Gastroesophageal sphincter (tissue), 3 donors: ENCODE data around the gene CNTN6.

Experiments
- EP300 ChIP-seq: sonication (generic); formaldehyde crosslinking; IDR thresholded peaks from one replicate; pipeline ENCODE4 v1.6.1; 2017; ENCODE audit warnings: antibody characterized with exemption, mild to moderate bottlenecking
- POLR2A ChIP-seq, 2 donors: fragments of 450-650 bp; IDR thresholded peaks; one replicate each; pipeline ENCODE4 v1.6.1; 2017; ENCODE audit warnings: antibody characterized with exemption in 2 of 2, mild to moderate bottlenecking in 2 of 2, moderate library complexity in 1 of 2
- POLR2AphosphoS5 ChIP-seq: sonication (generic); formaldehyde crosslinking; IDR thresholded peaks from one replicate; pipeline ENCODE4 v1.6.1; 2017; ENCODE audit warnings: antibody characterized with exemption
- TF ChIP-seq, protein P1 (sequence below), 4 experiments: fragments of 200-600 bp in 2 of 4; fragments of 450-650 bp in 2 of 4; sonication (generic) in 1 of 4; IDR thresholded peaks; one replicate each; pipeline ENCODE4 v1.5.1; 2017 to 2019; ENCODE audit warnings: antibody characterized with exemption in 4 of 4, mild to moderate bottlenecking in 2 of 4, moderate library complexity in 2 of 4

DNA sequence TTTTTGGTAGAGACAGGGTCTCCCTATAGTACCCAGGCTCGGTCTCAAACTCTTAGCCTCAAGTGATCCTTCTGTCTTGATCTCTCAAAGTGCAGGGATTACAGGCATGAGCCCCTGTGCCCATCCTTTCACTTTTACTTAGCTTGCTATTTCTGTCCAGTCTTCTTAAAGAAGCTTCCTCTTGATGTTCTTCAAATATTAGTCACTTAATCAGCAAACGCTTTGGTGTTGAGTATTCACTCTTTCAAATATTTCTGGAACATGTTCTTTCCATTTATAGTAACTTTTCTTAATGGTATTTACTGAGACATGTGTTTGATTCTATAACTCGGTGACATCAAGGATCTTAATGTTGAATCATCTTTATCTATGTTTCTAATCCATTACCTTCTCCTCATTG, 122.1 kb downstream of the CNTN6 start:
- TF ChIP-seq POLR2AphosphoS5 (no peak), POLR2A (IDR thresholded peaks at IDR 0.05) (no peak), EP300 (no peak)
- TF ChIP-seq, protein P1, sequence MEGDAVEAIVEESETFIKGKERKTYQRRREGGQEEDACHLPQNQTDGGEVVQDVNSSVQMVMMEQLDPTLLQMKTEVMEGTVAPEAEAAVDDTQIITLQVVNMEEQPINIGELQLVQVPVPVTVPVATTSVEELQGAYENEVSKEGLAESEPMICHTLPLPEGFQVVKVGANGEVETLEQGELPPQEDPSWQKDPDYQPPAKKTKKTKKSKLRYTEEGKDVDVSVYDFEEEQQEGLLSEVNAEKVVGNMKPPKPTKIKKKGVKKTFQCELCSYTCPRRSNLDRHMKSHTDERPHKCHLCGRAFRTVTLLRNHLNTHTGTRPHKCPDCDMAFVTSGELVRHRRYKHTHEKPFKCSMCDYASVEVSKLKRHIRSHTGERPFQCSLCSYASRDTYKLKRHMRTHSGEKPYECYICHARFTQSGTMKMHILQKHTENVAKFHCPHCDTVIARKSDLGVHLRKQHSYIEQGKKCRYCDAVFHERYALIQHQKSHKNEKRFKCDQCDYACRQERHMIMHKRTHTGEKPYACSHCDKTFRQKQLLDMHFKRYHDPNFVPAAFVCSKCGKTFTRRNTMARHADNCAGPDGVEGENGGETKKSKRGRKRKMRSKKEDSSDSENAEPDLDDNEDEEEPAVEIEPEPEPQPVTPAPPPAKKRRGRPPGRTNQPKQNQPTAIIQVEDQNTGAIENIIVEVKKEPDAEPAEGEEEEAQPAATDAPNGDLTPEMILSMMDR (IDR thresholded peaks at IDR 0.05): no peak
